Activated CD8-positive, alpha-beta memory T cell treated with anti-CD3 and anti-CD28 coated beads for 24 hours (primary cell): ENCODE measurements around the gene NFATC2IP.
"Not testable (repeated sequence)": the region's sequence is repeated elsewhere in the genome, so short reads cannot be mapped to it uniquely, and the experiment has no call there.

Experiments
- DNase-seq: peaks from one replicate; pipeline ENCODE4 v3.0.0-alpha.2; 2020

Gene NFATC2IP

GRCh38 chr16:28950648-28951409 lies at the start of gene NFATC2IP:
TSS of gene NFATC2IP (plus strand) at chr16:28950937. CDS start at chr16:28951012, 75 bp downstream.
- DNase-seq: peak; percentile 100

DNA sequence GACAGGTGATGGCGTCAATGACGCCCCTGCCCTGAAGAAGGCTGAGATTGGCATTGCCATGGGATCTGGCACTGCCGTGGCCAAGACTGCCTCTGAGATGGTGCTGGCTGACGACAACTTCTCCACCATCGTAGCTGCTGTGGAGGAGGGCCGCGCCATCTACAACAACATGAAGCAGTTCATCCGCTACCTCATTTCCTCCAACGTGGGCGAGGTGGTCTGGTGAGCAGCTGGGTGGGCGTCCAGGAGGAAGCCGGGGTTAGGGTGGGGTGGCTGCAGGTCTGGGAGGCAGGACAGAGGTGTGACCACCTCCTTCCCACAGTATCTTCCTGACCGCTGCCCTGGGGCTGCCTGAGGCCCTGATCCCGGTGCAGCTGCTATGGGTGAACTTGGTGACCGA lies 48.9 kb upstream of the NFATC2IP start:
- DNase-seq: no peak

DNA sequence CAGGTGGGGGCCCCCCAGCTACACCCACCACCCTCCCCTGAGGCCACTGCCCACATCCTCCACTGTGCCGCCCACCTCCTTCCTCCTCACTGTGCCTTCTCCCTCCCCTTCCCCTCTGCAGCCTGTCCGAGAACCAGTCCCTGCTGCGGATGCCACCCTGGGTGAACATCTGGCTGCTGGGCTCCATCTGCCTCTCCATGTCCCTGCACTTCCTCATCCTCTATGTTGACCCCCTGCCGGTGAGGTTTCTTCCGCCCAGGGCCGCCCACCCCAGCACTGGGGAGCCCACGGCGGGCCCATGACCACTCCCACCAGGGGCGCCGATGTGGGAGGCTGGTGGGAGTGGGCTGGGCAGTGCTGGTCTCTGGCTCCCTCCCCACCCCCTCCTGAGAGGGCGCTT lies 47.8 kb upstream of the NFATC2IP start:
- DNase-seq: no peak

DNA sequence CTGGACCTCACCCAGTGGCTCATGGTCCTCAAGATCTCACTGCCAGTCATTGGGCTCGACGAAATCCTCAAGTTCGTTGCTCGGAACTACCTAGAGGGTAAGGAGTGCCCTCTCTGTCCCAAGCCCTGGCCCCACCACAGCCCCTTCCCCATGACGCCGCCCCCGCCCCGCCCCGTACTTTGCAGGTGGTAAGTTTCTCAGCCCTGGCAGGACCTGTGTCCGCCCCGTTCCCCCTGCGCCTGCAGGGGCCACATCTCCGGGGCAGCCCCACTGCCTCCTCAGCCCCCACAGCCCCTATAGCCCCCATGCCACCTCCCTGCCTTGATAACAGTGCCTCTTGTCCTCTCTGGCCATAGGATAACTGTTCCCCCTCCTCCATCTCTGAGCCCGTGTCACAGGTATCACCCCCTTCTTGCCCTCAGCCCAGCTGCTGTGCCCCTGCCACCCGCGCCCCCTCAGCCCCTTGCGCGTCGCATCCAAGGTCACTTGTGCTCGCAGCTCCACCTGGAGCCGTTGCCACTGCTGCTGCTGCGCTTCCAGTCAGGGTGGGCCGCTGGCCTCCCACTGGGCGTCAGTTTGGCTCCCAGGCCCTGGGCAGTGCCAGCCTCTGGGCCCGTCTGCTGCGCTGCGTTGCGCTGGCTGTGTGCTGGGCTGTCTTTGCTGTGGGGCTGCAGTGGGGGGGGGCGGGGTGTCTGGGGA lies 47.2 kb upstream of the NFATC2IP start:
- no peak for DNase-seq

GRCh38 chr16:28904363-28904762 lies 46.4 kb upstream of the NFATC2IP start:
- no peak for DNase-seq

- no peak for DNase-seq
These were observed 45.9 kb upstream of the NFATC2IP start for GRCh38 chr16:28904828-28905227.

DNA sequence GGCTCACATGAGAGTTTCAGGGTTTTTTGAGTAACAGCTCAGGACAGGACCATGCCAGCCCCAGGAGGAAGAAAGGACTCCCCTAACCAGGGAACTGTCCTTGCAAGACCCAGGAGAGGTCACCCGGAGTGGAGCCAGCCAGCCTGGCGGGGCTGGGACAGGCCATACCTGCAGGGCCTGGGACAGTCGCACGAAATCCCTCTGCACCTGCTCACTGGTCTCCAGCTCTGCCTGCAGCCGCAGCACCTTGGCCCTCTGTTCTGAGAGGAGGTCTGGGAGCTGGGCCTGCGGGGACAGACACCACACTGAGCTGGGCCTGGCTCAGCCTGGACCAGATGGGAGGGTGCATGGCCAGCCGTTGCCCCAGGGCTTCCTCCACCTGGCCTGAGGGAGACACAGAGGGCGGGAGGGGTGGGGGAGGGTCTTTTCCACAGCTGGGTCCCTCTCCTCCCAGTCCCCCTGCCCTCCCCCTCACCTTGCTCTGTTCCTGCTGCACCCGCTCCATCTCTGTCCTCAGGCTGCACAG lies 45.4 kb upstream of the NFATC2IP start:
- no peak for DNase-seq

GRCh38 chr16:28905800-28906372 lies 44.9 kb upstream of the NFATC2IP start:
- no peak for DNase-seq

GRCh38 chr16:28910086-28911031 lies 40.4 kb upstream of the NFATC2IP start:
- DNase-seq: no peak

DNA sequence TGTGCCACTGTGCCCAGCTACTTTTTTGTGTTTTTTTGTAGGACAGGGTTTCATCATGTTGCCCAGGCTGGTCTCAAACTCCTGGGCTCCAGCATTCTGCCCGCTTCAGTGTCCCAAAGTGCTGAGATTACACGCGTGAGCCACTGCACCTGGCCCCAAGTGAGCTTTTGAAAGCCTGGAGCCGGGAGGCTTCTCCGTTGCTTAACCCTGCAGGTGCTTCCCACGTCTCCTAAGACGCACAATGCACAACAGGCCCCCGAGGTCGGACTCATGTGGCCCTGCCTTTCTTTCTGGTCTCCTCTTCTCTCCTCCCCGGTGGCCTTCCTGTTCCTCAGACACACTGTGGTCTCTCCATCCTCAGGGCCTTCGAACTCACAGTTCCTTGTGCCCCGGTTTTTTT lies 38.2 kb upstream of the NFATC2IP start:
- DNase-seq: no peak

DNA sequence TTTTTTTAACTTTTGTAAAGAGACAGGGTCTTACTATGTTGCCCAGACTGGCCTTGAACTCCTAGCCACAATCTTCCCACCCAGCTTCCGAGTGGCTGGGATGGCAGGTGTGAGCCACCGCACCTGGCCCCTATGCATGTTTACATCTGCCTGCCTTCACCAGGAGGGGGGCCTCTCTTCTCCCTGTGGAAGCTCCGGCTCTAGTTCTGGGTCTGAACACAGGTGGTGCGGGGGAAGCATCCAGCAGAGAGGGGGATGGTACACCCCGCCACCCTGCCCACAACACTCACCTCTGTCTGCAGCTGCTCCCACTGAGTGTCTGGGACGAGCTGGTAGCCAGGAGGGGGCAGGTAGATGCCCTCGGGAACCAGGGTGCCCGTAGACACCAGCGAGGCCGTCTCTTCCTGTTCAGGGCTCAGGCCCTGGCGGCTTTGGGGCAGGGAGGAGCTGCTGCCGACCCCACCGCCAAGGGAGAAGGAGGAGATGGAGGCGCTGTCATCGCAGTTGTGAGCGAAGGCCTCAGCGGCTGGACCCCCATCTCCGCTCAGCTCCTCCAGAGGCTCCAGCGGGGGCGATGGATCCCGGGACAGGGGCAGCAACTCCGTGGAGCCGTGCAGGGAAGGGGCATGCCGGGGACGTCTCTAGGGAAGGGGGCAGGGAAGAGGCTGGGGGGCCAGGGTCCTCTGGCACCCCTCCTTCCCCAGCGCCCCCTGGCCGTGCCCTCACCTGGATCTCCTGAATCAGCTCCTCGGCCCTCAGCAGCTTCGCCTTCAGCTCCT lies 36.6 kb upstream of the NFATC2IP start:
- DNase-seq: no peak

DNA sequence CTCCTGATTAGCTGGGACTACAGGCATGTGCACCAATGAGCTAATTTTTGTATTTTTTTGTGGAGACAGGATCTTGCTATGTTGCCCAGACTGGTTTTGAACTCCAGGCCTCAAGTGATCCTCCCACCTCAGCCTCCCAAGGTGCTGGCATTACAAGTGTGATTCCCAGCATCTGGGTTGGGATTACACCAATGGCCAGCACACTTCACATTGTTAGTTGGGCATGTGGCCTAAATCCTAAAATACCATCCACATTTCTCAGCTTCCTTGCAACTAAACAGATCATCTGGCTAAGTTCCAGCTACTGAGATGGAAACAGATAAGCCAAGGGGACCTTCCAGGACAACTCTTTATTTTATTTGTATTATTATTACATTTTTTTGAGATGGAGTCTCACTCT lies 35.6 kb upstream of the NFATC2IP start:
- DNase-seq: no peak

- no peak for DNase-seq
These were observed 33.6 kb upstream of the NFATC2IP start for GRCh38 chr16:28917095-28917494.

DNA sequence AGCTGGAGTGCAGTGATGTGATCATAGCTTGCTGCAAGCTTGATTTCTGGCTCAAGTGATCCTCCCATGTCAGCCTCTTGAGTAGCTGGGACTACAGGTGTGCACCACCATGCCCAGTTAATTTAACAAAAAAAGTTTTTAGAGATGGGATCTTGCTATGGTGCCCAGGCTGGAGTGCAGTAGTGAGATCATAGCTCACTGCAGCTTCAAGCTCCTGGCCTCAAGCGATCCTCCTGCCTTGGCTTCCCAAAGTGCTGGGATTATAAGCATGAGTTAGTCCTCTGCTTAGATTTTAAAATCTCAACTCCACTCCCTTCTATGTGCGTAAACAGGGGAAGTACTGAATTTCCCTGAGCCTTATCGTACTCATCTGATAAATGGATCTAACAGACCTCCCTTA lies 32.0 kb upstream of the NFATC2IP start:
- no peak for DNase-seq

GRCh38 chr16:28923231-28923587 lies 27.5 kb upstream of the NFATC2IP start:
- no peak for DNase-seq

GRCh38 chr16:28923652-28924398 lies 26.9 kb upstream of the NFATC2IP start:
- no peak for DNase-seq

- peak; percentile 61 for DNase-seq
These were observed 26.4 kb upstream of the NFATC2IP start for GRCh38 chr16:28924399-28924761.

DNA sequence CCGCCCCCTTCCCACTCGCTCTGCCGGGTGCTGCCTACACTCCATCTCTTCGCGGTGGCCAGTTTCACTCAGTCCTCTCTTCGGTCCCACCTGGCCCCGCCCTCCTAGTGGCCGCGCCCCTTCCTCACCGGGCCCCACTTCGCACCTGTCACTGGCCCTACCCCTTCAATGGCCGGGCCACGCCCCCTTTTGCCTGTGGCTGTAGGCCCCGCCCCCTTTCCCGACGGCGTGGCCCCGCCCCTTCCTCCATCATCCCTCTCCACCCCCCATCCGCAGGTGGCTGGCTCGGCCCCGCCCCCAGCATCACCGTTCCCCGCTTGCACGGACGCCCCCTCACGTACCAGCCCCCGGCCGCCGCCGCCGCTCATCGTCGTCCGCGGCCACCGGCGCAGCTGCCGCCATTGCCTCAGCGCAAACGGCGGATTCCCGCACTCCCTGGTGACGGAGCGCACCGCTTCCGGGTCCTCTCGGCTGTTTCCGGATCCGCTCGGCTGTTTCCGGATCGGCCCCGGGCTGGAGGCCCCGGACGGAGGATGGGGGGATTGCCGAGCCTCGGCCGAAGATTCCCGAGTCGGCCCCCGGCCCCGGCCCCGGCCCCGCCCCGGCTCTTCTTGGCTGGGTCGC lies 25.9 kb upstream of the NFATC2IP start, which contains the start of gene RABEP2:
Gene RABEP2 (minus strand): TSS at position 477 of the 624 bp plus-strand sequence. CDS start 75 bp downstream, at position 402.
- peak; percentile 100 for DNase-seq

DNA sequence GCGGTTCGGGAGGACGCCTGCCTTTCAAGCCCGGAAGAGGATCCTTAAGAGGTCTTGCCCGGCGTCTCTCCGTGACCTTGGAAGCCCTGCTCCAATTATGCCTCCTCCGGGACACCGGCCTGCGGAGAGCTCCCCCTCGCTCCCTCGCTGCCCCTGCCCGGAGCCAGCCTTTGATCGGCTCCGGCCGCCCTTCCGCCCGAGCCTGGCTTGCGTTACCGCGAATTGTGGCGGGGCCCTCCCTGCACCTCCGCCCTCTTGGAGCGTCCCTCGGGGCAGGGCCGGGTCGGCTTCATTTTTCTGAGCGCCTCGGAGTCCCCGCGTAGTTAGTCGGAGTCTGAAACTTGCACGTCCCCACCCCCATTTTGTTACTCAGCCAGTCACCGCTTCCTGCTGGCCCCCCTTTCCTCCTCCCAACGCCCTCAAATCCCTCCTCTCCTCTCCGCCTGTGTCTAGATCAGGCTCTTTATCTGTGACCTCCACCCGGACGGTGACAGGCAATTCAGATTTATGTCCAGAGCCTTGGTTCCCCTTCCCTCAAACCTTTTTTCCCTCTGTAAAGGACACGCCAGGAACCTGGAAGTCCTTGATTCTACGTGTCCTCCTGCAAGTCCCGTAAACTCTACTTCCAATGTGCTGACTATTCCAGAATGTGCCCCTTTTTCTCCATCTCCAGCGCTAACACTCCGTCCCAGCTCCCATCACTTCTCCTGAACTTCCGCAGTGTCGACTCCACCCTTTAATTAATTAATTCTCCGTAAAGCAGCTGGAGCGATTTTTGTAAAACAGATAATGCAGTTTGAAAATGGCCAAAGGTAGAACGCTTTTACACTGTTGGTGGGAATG lies 25.1 kb upstream of the NFATC2IP start:
- no peak for DNase-seq

DNA sequence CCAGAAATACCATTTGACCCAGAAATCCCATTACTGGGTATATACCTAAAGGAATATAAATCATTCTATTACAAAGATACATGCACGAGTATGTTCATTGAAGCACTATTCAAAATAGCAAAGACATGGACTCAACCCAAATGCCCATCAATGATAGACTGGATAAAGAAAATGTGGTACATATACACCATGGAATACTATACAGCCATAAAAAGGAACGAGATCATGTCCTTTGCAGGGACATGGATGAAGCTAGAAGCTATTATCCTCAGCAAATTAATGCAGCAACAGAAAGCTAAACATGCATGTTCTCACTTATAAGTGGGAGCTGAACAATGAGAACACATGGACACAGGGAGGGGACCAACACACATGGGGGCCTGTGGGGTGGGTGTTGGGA lies 24.5 kb upstream of the NFATC2IP start:
- not testable (repeated sequence) for DNase-seq
